HepG2 (cell line): ENCODE results near the gene PRKAB1.

ENCODE experiments used
- EED ChIP-seq: sonication (generic); formaldehyde crosslinking; IDR thresholded peaks from 2 replicates; pipeline ENCODE4 v1.5.0; 2020; ENCODE audit warnings: mild to moderate bottlenecking, missing genetic modification reagents
- FOXM1 ChIP-seq: sonication (generic); formaldehyde crosslinking; IDR thresholded peaks from 2 replicates; pipeline ENCODE4 v1.5.0; 2020; ENCODE audit warnings: missing genetic modification reagents
- HDAC2 ChIP-seq: sonication (generic); formaldehyde crosslinking; IDR thresholded peaks from 2 replicates; pipeline ENCODE4 v1.4.0; 2020; ENCODE audit warnings: missing genetic modification reagents
- IRF1 ChIP-seq: sonication (generic); formaldehyde crosslinking; IDR thresholded peaks from 2 replicates; pipeline ENCODE4 v1.4.0; 2020; ENCODE audit warnings: low read depth, mild to moderate bottlenecking, missing genetic modification reagents
- JUND ChIP-seq: sonication (generic); formaldehyde crosslinking; IDR thresholded peaks from 2 replicates; pipeline ENCODE4 v1.8.0; 2022; ENCODE audit warnings: mild to moderate bottlenecking, missing genetic modification reagents
- NFE2 ChIP-seq: sonication (generic); formaldehyde crosslinking; IDR thresholded peaks from 2 replicates; pipeline ENCODE4 v1.4.0; 2020; ENCODE audit warnings: missing genetic modification reagents
- POLR2A ChIP-seq, 2 experiments: IDR thresholded peaks; 2 replicates each; pipeline ENCODE4 v1.6.1; 2011; ENCODE audit warnings: low read depth in 2 of 2, low read length in 2 of 2, mild to moderate bottlenecking in 1 of 2, moderate library complexity in 1 of 2; ENCODE audit not compliant: insufficient read depth in 1 of 2
- SKI ChIP-seq: fragments of 450-650 bp; IDR thresholded peaks from one replicate; pipeline ENCODE4 v1.6.1; 2018; ENCODE audit warnings: mild to moderate bottlenecking; ENCODE audit not compliant: partially characterized antibody
- SPEN ChIP-seq: sonication (generic); formaldehyde crosslinking; IDR thresholded peaks from 2 replicates; pipeline ENCODE4 v1.5.1; 2020; ENCODE audit warnings: low read depth, mild to moderate bottlenecking, missing genetic modification reagents
- USF2 ChIP-seq, 2 experiments: sonication (generic) in 1 of 2; formaldehyde crosslinking in 1 of 2; IDR thresholded peaks; 2 replicates each; pipeline versions ENCODE4 v1.5.1 to v1.6.1; 2011 to 2020; ENCODE audit warnings: borderline replicate concordance in 1 of 2, low read depth in 1 of 2, low read length in 1 of 2, mild to moderate bottlenecking in 1 of 2, missing genetic modification reagents in 1 of 2, moderate library complexity in 1 of 2
- ZNF503 ChIP-seq: sonication (generic); formaldehyde crosslinking; IDR thresholded peaks from 2 replicates; pipeline ENCODE4 v1.4.0; 2020; ENCODE audit warnings: missing genetic modification reagents
- ZNF792 ChIP-seq: IDR thresholded peaks from 2 replicates; pipeline ENCODE4 v1.6.1; 2016
- TF ChIP-seq, protein P1 (sequence below): sonication (generic); formaldehyde crosslinking; IDR thresholded peaks from 2 replicates; pipeline ENCODE4 v1.5.0; 2020; ENCODE audit warnings: mild to moderate bottlenecking, missing genetic modification reagents, moderate library complexity
- TF ChIP-seq, protein P2 (sequence below): sonication (generic); formaldehyde crosslinking; IDR thresholded peaks from 2 replicates; pipeline ENCODE4 v1.4.0; 2020; ENCODE audit warnings: missing genetic modification reagents, borderline replicate concordance

DNA sequence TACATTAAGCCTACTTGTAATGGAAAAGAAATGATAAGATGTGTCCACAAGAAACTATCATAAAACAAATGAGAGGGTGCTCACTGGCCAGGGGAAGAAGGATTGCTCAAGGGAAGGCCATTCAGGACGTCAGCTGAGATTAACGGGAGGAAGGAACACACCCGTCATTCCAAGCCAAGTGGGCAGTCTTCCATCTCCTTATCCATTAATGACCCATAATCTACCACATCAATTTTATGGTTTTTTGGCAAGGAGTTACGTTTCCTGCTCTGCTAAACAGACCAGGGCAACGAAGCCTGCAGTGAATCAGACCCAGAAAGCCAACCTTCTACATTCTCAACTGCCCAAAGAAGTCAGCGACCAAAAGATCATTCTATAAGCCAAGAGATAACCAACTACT is 25.1 kb downstream of the PRKAB1 start:
- TF ChIP-seq IRF1 (no peak), HDAC2 (CRISPR knock-in tag) (no peak), ZNF792 (CRISPR knock-in tag) (no peak), POLR2A (IDR thresholded peaks at IDR 0.05; ENCODE audit: insufficient read depth in 1 of 2, low read depth in 2 of 2, low read length in 2 of 2) (no peak), EED (no peak), JUND (CRISPR knock-in tag) (no peak), FOXM1 (CRISPR knock-in tag) (no peak), NFE2 (CRISPR knock-in tag) (no peak), SPEN (no peak), USF2 (IDR thresholded peaks at IDR 0.05; ENCODE audit: low read depth, low read length) (no peak), USF2 (CRISPR knock-in tag; IDR thresholded peaks at IDR 0.05; ENCODE audit: borderline replicate concordance) (no peak), ZNF503 (CRISPR knock-in tag) (no peak), SKI (no peak)
- TF ChIP-seq, protein P1, sequence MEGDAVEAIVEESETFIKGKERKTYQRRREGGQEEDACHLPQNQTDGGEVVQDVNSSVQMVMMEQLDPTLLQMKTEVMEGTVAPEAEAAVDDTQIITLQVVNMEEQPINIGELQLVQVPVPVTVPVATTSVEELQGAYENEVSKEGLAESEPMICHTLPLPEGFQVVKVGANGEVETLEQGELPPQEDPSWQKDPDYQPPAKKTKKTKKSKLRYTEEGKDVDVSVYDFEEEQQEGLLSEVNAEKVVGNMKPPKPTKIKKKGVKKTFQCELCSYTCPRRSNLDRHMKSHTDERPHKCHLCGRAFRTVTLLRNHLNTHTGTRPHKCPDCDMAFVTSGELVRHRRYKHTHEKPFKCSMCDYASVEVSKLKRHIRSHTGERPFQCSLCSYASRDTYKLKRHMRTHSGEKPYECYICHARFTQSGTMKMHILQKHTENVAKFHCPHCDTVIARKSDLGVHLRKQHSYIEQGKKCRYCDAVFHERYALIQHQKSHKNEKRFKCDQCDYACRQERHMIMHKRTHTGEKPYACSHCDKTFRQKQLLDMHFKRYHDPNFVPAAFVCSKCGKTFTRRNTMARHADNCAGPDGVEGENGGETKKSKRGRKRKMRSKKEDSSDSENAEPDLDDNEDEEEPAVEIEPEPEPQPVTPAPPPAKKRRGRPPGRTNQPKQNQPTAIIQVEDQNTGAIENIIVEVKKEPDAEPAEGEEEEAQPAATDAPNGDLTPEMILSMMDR (CRISPR knock-in tag), result no peak
- TF ChIP-seq, protein P2, sequence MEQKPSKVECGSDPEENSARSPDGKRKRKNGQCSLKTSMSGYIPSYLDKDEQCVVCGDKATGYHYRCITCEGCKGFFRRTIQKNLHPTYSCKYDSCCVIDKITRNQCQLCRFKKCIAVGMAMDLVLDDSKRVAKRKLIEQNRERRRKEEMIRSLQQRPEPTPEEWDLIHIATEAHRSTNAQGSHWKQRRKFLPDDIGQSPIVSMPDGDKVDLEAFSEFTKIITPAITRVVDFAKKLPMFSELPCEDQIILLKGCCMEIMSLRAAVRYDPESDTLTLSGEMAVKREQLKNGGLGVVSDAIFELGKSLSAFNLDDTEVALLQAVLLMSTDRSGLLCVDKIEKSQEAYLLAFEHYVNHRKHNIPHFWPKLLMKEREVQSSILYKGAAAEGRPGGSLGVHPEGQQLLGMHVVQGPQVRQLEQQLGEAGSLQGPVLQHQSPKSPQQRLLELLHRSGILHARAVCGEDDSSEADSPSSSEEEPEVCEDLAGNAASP (CRISPR knock-in tag), result no peak
